KMS-11 (cell line): ENCODE data around the gene ARHGEF26.

Experiments
- H2AFZ ChIP-seq: fragments of 200-600 bp; sonication (generic); 2 replicates; pipeline ENCODE4 v1.6.1; 2016; ENCODE audit warnings: antibody characterized with exemption, mixed run types, low read depth
- H3K27ac ChIP-seq: fragments of 200-600 bp; sonication (generic); 2 replicates; pipeline ENCODE4 v1.6.1; 2016; ENCODE audit warnings: mild to moderate bottlenecking, mixed run types
- H3K27me3 ChIP-seq: fragments of 200-600 bp; sonication (generic); 2 replicates; pipeline ENCODE4 v1.6.1; 2017; ENCODE audit warnings: mild to moderate bottlenecking, low read depth, mixed run types, moderate library complexity; ENCODE audit not compliant: insufficient read depth
- H3K36me3 ChIP-seq: fragments of 200-600 bp; sonication (generic); 2 replicates; pipeline ENCODE4 v1.6.1; 2017; ENCODE audit warnings: mild to moderate bottlenecking, mixed run types; ENCODE audit not compliant: insufficient read depth
- H3K4me1 ChIP-seq: fragments of 200-600 bp; sonication (generic); 2 replicates; pipeline ENCODE4 v1.6.1; 2016; ENCODE audit warnings: mild to moderate bottlenecking, low read depth, mixed run types; ENCODE audit not compliant: poor library complexity, severe bottlenecking
- H3K4me2 ChIP-seq: fragments of 200-600 bp; sonication (generic); 2 replicates; pipeline ENCODE4 v1.7.0; 2016; ENCODE audit warnings: mild to moderate bottlenecking, mixed run types
- H3K4me3 ChIP-seq: fragments of 200-600 bp; sonication (generic); IDR thresholded peaks from 2 replicates; pipeline ENCODE4 v1.6.1; 2017; ENCODE audit warnings: low read depth, low read length, mixed read lengths; ENCODE audit not compliant: insufficient read depth
- H3K79me2 ChIP-seq: fragments of 200-600 bp; sonication (generic); 2 replicates; pipeline ENCODE4 v1.6.1; 2016; ENCODE audit warnings: low read depth, mixed run types; ENCODE audit not compliant: insufficient read depth
- H3K9ac ChIP-seq: fragments of 200-600 bp; sonication (generic); 2 replicates; pipeline ENCODE4 v1.6.1; 2016; ENCODE audit warnings: mild to moderate bottlenecking, mixed run types
- H4K20me1 ChIP-seq: fragments of 200-600 bp; sonication (generic); 2 replicates; pipeline ENCODE4 v1.6.1; 2016; ENCODE audit warnings: mild to moderate bottlenecking, mixed run types; ENCODE audit not compliant: insufficient read depth
- CTCF ChIP-seq: fragments of 200-600 bp; sonication (generic); conservative IDR thresholded peaks from 2 replicates; pipeline ENCODE4 v1.6.1; 2017; ENCODE audit warnings: low read depth, mild to moderate bottlenecking, antibody characterized with exemption, low read length, moderate library complexity, mixed read lengths

ARHGEF26 gene

GRCh38 chr3:154210986-154211385 is 89.8 kb downstream of the ARHGEF26 start:
- H3K27ac ChIP-seq, result no peak overlapping the region
- TF ChIP-seq CTCF, result no peak
- no peak overlapping the region for H3K9ac ChIP-seq
- H2AFZ ChIP-seq, result no peak overlapping the region
- H4K20me1 ChIP-seq, result no peaks in the 10 kb centered on the region
- H3K79me2 ChIP-seq, result no peaks in the 10 kb centered on the region
- no peaks in the 10 kb centered on the region for H3K27me3 ChIP-seq
- H3K4me3 ChIP-seq, result no peak overlapping the region
- no peaks in the 10 kb centered on the region for H3K36me3 ChIP-seq
- no peaks in the 10 kb centered on the region for H3K4me1 ChIP-seq
- no peak overlapping the region for H3K4me2 ChIP-seq

DNA sequence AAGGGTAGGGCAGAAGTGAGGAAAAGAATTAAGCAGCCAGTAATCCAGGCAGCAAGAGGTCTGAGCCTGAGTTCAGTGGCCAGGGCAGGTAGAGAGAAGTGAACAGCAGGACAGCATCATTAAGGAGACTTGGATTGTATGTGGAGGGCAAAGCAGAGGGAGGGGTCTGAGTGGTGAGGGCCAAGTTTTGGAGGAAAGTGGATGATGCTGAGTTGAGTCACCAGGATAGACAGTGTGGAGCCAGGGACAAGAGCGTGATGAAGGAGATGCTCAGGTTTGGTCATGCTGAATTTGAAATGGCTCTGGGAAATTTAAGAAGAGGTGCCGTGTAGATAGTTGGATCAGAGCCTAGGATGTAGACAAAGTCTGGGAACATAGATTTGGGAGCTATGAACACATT is 93.1 kb downstream of the ARHGEF26 start:
- no peaks in the 10 kb centered on the region for H3K79me2 ChIP-seq
- H3K27me3 ChIP-seq, result no peaks in the 10 kb centered on the region
- no peak overlapping the region for H3K4me3 ChIP-seq
- no peak overlapping the region for H3K9ac ChIP-seq
- no peak overlapping the region for H3K4me2 ChIP-seq
- no peak overlapping the region for H2AFZ ChIP-seq
- H3K4me1 ChIP-seq, result no peaks in the 10 kb centered on the region
- no peak overlapping the region for H3K27ac ChIP-seq
- no peaks in the 10 kb centered on the region for H3K36me3 ChIP-seq
- no peak for TF ChIP-seq CTCF
- no peaks in the 10 kb centered on the region for H4K20me1 ChIP-seq

- Histone ChIP-seq H3K9ac (no peak overlapping the region), H3K36me3 (no peaks in the 10 kb centered on the region), H3K4me1 (no peaks in the 10 kb centered on the region), H2AFZ (no peak overlapping the region), H3K4me2 (no peak overlapping the region), H3K4me3 (no peak overlapping the region), H3K79me2 (no peaks in the 10 kb centered on the region), H4K20me1 (no peaks in the 10 kb centered on the region), H3K27ac (no peak overlapping the region), H3K27me3 (no peaks in the 10 kb centered on the region)
- no peak for TF ChIP-seq CTCF
Measured at GRCh38 chr3:154217671-154218070, 96.5 kb downstream of the ARHGEF26 start.

DNA sequence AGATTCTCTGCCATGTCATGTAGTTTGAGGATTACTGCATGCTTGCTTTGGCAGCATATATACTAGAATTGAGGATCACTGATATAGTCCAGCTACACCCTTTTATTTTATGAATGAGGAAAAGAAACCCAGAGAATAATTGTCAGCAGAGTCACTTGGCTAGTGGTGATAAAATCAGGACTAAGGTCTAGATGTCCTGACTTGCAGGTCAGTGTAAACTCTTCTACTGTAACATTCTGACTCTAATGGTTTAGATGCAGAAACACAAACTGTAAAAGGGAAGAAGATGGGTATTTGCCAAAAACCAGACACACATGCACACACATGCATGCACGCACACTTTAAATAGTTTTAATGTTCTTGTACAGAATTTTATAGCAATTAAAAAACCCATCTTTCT is 97.5 kb downstream of the ARHGEF26 start:
- Histone ChIP-seq H3K4me3 (no peak overlapping the region), H3K36me3 (no peaks in the 10 kb centered on the region), H4K20me1 (no peaks in the 10 kb centered on the region), H3K27ac (no peak overlapping the region), H3K4me2 (no peak overlapping the region), H2AFZ (no peak overlapping the region), H3K79me2 (no peaks in the 10 kb centered on the region), H3K9ac (no peak overlapping the region), H3K27me3 (no peaks in the 10 kb centered on the region), H3K4me1 (no peaks in the 10 kb centered on the region)
- no peak for TF ChIP-seq CTCF

DNA sequence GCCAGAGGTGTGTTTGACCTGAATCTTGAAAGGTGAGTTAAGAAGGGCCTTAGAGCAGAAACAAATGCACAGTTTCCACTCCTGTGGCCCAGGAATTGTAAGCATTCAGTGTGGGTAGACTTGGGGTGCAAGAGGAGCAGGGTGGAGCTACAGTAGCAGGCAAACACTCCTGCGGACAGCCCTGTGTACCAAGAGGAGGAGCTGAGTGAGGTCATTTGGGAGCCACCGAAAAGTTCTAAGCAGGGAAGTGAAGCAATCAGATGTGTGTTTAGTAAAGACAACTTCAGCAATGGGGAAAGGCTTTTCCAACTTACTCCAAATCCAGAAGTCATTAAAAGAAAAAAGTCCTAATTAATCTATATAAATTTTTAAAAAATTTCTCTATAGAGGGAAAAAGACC is 99.3 kb downstream of the ARHGEF26 start:
- no peaks in the 10 kb centered on the region for H3K79me2 ChIP-seq
- H4K20me1 ChIP-seq, result no peaks in the 10 kb centered on the region
- H3K4me2 ChIP-seq, result no peak overlapping the region
- no peaks in the 10 kb centered on the region for H3K27me3 ChIP-seq
- H3K4me1 ChIP-seq, result no peaks in the 10 kb centered on the region
- no peak for TF ChIP-seq CTCF
- H3K27ac ChIP-seq, result no peak overlapping the region
- no peak overlapping the region for H2AFZ ChIP-seq
- H3K36me3 ChIP-seq, result no peaks in the 10 kb centered on the region
- H3K4me3 ChIP-seq, result no peak overlapping the region
- H3K9ac ChIP-seq, result no peak overlapping the region
